SHP77 (cell line): ENCODE data around the gene SLC24A4.

Source experiments
- DNase-seq, 2 experiments: peaks; one replicate each; lab custom pipeline; 2025; lab: John Stamatoyannopoulos, UW

Gene SLC24A4

DNA sequence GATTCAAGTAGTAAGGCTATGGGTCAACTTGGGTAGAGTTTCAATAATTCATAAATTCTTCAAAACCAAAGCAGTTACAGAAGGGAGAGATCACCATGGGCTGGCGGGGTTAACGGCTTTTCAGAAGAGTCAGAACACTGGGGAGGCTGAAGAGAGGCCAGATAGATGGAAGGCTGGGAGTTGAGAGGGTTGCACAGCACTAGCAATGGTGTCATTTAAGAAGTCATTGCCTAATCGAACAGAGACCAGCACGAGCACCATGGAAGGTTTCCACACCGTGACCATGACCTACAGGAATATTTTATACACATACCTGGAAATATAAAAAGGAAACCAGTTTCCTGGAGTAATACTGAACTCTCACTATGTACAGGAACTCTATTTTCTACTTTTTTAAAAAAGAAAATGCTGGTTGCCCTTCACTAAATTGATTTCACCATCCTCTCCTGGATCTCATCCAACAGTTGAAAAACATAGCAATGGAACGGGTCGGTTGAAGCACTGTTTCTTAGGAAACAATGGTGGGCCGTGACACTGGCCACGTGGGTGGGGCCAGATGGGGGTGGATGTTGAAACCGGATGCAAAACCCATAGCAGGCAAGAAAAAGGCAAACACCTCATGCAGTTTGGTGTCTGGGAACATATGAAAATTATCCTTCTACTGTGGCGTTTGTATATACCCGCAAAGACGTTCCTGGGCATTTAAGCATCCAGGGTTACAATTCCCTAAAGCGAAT is 152.7 kb downstream of the SLC24A4 start:
- DNase-seq = no peak

- DNase-seq = no peak
Observed at GRCh38 chr14:92480856-92481255, 157.9 kb downstream of the SLC24A4 start.

DNA sequence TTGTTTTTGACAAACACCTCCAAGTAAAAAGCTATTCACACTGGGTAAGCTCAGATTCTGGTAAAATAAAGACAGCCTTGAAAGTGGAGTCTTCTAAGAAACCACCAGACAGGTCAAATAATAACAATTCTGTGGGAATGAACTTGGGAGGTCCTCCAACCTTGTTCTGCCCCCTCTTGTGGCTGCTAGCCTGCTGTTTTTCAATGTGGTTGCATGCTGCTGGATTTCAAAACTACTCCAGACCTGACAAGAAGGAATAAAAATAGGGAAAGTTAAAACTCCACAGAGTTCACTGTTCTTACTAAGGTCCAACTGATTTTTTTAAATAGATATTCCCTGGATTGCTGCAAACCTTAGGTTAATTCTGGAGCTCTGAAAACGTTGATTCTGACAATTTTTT is 158.4 kb downstream of the SLC24A4 start:
- no peak for DNase-seq

- DNase-seq = no peak
Observed at GRCh38 chr14:92481811-92482555, 159.0 kb downstream of the SLC24A4 start.

DNA sequence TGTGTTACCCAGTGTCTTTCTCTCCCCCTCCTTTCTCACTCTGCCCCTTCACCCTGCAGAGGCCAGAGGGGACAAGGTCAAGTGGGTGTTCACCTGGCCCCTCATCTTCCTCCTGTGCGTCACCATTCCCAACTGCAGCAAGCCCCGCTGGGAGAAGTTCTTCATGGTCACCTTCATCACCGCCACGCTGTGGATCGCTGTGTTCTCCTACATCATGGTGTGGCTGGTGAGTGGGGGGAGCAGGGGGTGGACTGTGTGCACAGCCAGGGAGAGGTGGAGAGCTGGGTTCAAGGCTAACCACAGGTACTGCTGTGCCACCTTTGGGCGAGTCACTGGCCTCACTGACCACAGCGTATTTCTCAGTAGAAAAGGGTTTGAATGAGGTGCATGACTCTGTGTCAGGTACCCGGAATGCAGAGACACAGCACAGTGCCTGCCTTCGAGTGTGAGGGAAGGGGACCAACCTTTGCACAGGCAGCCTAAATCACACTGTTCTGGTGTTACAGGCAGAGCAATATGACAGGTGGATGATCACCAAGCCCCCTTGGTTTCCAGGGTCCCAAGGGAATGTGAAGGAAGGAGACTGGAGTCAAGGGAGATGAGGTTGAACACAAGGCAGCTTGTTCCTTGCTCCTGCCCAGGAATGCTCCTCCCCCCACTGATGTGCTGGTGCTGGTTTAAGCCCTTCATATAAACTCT is 159.8 kb downstream of the SLC24A4 start:
- DNase-seq = no peak

DNA sequence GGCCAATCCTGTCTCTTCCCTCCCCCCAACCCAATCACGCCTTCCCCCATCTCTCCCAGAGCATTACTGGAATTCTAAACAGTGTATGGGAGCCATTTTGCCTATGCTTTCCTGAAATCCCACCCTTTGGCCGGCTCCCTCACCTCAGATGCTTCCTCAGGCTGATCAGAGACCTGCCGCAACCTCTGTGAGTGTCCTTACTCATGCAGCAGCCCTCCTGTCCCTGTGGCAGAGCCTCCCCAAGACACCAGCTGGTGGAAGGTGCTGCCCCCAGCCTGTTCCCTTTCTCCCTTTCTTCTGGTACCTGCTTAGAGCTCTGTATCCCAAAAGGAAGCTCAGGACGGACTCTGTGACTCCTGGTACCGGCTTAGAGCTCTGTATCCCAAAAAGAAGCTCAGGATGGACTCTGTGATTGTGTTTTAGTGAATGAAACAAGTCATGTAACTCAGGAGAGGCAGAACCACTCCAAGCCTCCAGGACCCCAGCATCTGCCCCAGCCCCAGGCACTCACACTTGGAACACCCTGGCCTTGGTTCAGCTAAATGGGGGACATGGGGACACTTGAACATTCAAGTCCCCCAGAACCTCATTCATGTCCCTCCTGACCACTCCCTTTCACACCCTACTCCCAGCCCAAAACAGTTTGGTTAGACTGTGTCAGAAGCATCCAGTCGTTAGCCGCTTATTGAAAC is 161.3 kb downstream of the SLC24A4 start:
- DNase-seq = no peak

DNA sequence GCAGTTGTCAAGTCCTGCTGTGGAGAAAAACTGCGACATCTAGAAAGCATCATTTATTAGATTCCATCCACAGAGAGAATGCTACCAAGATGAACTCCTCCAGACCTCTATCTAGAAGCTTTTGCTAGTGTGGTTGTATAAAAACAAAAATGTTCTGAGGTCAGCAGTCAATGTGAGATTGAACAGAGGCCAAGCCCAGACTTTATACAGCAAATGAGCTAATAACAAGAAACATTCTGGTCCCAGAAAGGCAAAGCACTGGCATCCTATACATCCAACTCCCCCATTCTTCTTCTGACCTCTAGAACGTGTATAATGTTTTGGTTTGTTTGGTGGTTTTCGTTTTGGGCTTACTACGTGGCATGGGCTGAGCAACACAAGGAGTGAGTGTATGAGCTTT is 163.9 kb downstream of the SLC24A4 start:
- no peak for DNase-seq

DNA sequence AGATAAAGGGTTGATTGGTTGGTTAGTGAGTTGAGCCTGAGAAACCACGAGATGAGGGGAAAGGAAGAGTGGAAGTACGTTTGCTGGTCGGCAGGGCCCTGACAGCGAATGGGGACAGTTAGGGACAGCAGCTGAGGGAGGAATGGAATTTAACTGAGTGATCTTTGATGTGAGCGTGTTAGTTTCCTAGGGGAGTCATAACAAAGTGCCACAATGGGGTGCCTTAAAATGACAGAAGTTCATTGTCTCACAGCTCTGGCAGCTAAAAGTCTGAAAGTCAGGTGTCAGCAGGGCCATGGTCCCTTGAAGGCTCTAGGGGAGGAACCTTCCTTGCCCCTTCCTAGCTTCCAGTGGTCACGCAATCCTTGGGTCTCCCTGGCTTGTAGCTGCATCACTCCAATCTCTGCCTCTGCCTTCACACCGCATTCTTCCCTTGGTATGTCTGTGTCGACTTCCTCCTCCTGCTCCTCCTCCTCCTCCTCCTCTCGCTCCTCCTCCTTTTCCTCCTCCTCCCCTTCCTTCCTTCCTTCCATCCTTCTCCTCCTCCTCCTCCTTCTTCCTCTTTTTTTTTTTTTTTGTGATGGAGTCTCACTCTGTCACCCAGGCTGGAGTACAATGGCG is 164.7 kb downstream of the SLC24A4 start:
- no peak for DNase-seq

DNA sequence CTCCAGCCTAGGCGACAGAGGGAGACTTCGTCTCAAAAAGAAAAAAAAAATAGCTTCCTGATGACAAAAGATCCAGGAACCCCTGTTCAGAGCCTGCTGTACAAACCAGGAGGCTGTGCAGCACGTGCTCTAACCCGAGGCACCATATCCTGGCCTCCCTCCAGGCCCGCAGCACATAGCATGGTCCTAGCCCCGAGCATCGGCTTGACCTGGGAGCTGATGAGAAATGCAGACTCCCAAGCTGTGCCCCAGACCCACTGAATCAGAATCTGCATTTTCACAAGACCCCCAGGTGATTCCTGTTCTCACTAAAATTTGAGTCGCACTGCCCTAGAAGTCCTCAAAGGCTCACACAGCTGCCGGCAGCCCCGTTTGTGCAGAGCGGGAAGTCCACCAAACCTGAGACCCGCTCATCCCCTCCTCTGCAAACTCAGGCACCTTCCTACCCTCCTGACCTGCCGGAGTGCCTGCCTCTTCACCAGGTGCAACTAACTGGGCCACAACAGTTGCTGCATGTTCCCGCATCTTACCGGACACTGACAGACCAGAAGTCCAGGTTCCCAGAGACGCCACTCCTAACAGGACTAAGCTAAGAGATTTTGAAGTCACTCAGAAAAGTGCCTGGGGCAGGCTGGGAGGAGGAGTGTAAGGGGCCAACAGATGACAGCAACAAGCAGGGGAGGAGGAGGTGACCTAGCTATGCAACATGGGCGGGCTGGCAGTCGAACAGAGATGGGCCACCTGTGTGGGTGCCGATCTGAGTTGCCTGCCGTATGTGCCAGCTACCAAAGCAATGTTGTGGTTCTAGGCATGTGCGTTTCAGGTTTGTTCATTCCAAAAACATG is 166.7 kb downstream of the SLC24A4 start:
- DNase-seq = no peak

DNA sequence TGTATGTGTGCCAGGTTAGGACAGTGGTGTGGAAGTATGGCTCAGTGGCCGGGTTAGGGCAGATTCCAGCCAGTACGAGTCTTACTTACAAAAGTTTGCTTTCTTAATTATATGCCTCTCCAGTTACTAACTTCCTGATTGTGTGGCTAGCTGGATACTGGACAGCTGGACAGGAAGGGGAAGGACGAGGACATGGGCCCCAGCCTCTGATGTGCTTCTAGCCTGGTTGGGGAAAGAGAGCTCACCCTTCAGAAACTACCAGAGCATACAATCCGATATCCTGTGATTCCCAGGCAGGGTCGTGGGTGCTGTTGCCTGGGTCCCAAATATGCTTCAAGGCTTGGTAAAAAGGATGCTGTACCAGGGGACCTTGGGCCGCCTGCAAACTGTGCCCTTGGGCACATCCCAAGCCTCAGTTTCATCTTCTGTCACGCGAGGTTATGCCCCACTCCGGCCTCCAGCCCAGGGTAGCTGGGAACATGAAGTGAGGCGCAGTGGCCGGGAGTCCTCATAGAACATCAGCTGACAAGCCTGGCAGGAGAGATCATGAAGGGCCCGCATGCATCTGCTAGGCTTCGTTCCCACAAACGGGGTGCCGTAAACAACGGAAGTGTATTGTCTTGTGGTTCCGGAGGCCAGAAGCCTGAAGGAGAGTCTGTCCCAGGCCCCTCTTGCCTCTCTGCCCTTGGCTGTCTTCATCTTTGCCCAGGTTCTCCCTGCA is 167.4 kb downstream of the SLC24A4 start:
- no peak for DNase-seq

- DNase-seq = no peak
Observed at GRCh38 chr14:92491782-92492181, 168.8 kb downstream of the SLC24A4 start.

- no peak for DNase-seq
Observed at GRCh38 chr14:92492258-92492657, 169.3 kb downstream of the SLC24A4 start.

DNA sequence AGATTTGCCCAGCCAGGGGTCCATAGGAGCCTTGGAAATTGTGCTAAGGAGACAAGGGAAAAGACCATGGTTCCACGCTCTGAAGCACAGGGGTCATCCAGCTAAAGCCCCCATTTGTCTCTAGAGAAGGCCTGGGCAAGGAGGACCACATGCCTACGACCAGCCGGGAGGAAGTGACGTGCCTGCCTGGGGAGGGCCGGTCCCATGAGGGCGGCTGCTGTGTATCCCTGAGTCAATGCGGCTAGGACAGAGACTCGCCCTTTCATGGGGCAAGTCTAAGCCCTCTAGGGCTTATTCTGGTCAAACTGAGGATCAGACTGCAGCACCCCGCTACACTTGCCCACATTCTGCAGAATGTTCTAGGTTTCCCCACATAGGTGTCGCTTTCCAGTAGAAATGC is 170.1 kb downstream of the SLC24A4 start:
- DNase-seq = no peak

DNA sequence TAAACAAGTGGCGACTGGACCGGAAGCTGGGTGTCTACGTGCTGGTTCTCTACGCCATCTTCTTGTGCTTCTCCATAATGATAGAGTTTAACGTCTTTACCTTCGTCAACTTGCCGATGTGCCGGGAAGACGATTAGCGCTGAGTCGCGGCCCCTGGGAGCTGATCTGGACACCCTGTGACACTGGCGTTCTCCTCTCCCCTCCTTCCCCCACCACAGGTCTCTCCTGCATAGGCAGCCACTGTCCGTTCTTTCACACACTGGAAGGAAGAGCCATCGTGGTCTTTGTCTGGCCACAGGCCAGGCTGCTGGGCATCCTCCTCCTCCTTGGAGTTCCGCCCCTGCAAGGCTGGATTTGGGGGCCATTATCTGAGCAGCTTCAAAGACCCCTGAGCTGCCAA is 170.5 kb downstream of the SLC24A4 start:
- DNase-seq = no peak

DNA sequence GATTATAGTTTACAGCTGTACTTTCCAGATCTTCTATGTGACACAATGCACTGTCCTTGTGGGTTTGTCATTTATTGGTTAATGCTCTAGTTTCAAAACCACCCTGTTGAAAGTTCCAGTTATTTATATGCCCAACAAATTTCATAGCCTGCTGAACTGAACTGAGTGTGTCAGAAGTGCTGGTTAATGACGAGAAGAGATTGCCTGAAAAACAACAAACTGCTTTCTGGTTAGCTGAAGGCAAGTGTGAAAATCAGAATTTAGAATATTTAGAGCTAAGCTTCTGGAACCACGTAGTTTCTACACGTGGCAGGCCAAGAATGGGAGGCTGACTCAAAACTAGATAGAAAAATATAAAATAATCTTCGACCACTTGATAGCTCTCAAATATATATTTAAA is 171.5 kb downstream of the SLC24A4 start:
- no peak for DNase-seq

DNA sequence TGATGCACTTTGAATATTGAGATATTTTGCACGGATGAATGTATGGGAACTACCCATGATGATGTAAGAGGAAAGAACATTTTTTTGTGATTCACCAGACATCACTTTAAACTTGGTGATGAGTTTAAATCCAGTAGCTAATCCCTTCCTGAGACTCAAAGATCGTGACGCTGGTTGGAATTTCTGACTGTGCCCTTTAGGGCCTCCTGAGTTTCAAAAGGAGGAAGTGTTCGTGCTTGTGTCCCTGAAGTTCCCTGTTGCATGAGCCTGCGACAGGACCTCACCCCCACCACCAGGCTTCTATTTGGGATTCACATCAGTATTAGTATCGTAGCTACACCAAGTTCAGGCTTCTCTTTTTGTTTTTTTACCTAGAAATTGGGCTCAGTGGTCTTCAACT is 172.1 kb downstream of the SLC24A4 start:
- no peak for DNase-seq

DNA sequence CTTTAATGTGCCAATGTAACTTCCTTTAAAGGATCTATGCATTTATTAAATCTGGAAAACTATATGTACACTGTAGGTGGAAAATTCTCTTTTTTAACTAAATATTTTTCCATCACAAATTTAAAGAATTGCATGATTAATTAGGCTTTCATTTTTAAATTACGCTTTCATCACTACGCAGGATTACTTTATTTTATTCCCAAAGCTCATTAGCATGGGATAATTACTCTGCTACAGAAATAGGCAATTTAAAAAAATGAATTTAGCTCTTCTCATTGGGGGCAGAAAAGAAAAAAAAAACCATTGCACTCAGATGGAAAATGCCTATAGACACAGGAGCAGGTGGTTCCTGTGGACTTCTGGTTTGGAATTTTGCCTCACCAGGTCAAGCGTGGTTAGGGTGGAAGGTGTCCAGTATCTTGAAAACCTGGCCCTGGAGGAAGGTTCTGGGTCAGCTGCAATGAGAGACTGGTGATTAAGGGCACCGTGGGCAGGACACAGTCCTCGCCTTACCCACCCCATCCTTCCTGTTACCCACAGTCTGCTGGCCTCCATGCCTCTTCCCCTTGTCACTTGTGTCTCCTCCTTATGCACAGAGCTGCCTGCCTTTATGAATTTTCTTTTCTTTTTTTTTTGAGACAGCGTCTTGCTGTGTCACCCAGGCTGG is 173.4 kb downstream of the SLC24A4 start:
- DNase-seq = no peak

- no peak for DNase-seq
Observed at GRCh38 chr14:92497391-92497790, 174.4 kb downstream of the SLC24A4 start.

GRCh38 chr14:92499234-92499633 is 176.3 kb downstream of the SLC24A4 start:
- DNase-seq = no peak

- DNase-seq = no peak
Observed at GRCh38 chr14:92500491-92500941, 177.6 kb downstream of the SLC24A4 start.
